HG03439 (cell line): ENCODE data around the gene DNAH6.
"Not testable (repeated sequence)": the region's sequence is repeated elsewhere in the genome, so short reads cannot be mapped to it uniquely, and the experiment has no call there.

Experiments used
- ATAC-seq: cut with Tn5 transposase; IDR thresholded peaks from one replicate; pipeline ENCODE4 v1.9.1; 2021; ENCODE audit warnings: mild to moderate bottlenecking, moderate library complexity; ENCODE audit not compliant: unreplicated experiment

DNAH6 gene

GRCh38 chr2:84516234-84516986, at the start of gene DNAH6:
DNAH6 (plus strand) TSS chr2:84516498; CDS start chr2:84517827, 1,329 bp downstream.
- peak; percentile 89 for ATAC-seq

- ATAC-seq: no peak
These were observed 48.9 kb upstream of the DNAH6 start for GRCh38 chr2:84467389-84467788.

GRCh38 chr2:84472423-84472822, 43.9 kb upstream of the DNAH6 start:
- ATAC-seq: not testable (repeated sequence)

- ATAC-seq: no peak
These were observed 43.3 kb upstream of the DNAH6 start for GRCh38 chr2:84472856-84473565.

GRCh38 chr2:84474176-84474575, 42.1 kb upstream of the DNAH6 start:
- no peak for ATAC-seq

- no peak for ATAC-seq
These were observed 38.4 kb upstream of the DNAH6 start for GRCh38 chr2:84477886-84478285.

- no peak for ATAC-seq
These were observed 37.4 kb upstream of the DNAH6 start for GRCh38 chr2:84478867-84479266.

- ATAC-seq: no peak
These were observed 34.6 kb upstream of the DNAH6 start for GRCh38 chr2:84481702-84482101.

GRCh38 chr2:84482603-84483002, 33.7 kb upstream of the DNAH6 start:
- ATAC-seq: no peak

GRCh38 chr2:84483320-84483719, 33.0 kb upstream of the DNAH6 start:
- no peak for ATAC-seq

- no peak for ATAC-seq
These were observed 29.7 kb upstream of the DNAH6 start for GRCh38 chr2:84486441-84487115.

GRCh38 chr2:84487298-84487996, 28.9 kb upstream of the DNAH6 start:
- ATAC-seq: no peak

- ATAC-seq: no peak
These were observed 25.0 kb upstream of the DNAH6 start for GRCh38 chr2:84491256-84491655.

GRCh38 chr2:84491741-84492140, 24.6 kb upstream of the DNAH6 start:
- ATAC-seq: no peak

- ATAC-seq: no peak
These were observed 23.7 kb upstream of the DNAH6 start for GRCh38 chr2:84492571-84492970.

GRCh38 chr2:84493514-84493913, 22.8 kb upstream of the DNAH6 start:
- ATAC-seq: no peak

- no peak for ATAC-seq
These were observed 22.2 kb upstream of the DNAH6 start for GRCh38 chr2:84494070-84494469.

- ATAC-seq: peak; percentile 87
These were observed 20.7 kb upstream of the DNAH6 start for GRCh38 chr2:84495539-84496146.

GRCh38 chr2:84496386-84496785, 19.9 kb upstream of the DNAH6 start:
- no peak for ATAC-seq

- no peak for ATAC-seq
These were observed 19.0 kb upstream of the DNAH6 start for GRCh38 chr2:84497285-84497684.
